DOHH2 (cell line): Measurements from ENCODE around the gene VPS51.

ENCODE experiments used
- CTCF ChIP-seq: fragments of 200-600 bp; sonication (generic); IDR thresholded peaks from one replicate; pipeline ENCODE4 v1.5.1; 2014; ENCODE audit warnings: antibody characterized with exemption, mild to moderate bottlenecking, low read depth, low read length; ENCODE audit not compliant: poor library complexity, severe bottlenecking
- EZH2phosphoT487 ChIP-seq: fragments of 200-600 bp; sonication (generic); IDR thresholded peaks from 2 replicates; pipeline ENCODE4 v1.6.1; 2017; ENCODE audit warnings: borderline replicate concordance, mild to moderate bottlenecking, antibody characterized with exemption, low read length, moderate library complexity, mixed read lengths

DNA sequence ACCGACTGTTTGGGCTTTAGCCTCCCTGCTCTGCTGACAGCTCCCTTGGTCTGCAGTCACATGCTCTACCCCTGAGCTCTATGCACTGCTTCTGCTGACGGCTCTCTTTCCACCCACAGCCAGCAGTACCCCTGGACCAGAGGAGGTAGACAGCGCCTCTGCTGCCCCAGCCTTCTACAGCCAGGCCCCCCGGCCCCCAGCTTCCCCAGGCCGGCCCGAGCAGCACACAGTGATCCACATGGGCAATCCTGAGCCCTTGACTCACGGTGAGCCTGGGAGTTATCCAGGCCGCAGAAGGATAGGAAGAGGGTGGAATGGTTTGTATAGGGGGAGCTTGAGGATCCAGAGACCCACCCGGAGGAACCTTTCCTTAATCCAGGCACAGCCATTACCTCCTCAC is 9.2 kb upstream of the VPS51 start:
- TF ChIP-seq CTCF: no peak
- TF ChIP-seq EZH2phosphoT487: no peak
